ENCODE data around the gene CX3CR1.

Gene CX3CR1

GRCh38 chr3:39219702-39220101 lies 60.1 kb downstream of the CX3CR1 start:
- no peak for DNase-seq (ENCODE audit: low read depth in 1 of 2, low spot score in 1 of 2)
- Histone ChIP-seq H3K27me3 (ENCODE audit: insufficient read depth, poor library complexity, severe bottlenecking) (no peaks in the 10 kb centered on the region), H3K4me3 (replicated peaks; ENCODE audit: insufficient read depth, low read length) (no peak overlapping the region), H3K27ac (replicated peaks) (no peak overlapping the region)
- TF ChIP-seq GABPA (IDR thresholded peaks at IDR 0.05; ENCODE audit: low read depth) = no peak
- TF ChIP-seq POLR2AphosphoS5 (IDR thresholded peaks at IDR 0.05; ENCODE audit: low read depth) = no peak
- no peak for TF ChIP-seq REST (IDR thresholded peaks at IDR 0.05; ENCODE audit: insufficient replicate concordance, low read depth)
- no peak for TF ChIP-seq SPI1 (IDR thresholded peaks at IDR 0.05; ENCODE audit: borderline replicate concordance, low read depth)
- no peak for TF ChIP-seq CTCF (IDR thresholded peaks at IDR 0.05; ENCODE audit: insufficient read depth, low read length)

GRCh38 chr3:39216176-39216790 lies 63.6 kb downstream of the CX3CR1 start:
- peak overlapping the region; percentile 75 for H3K27ac ChIP-seq (replicated peaks)
- no peaks in the 10 kb centered on the region for H3K27me3 ChIP-seq (ENCODE audit: insufficient read depth, poor library complexity, severe bottlenecking)
- no peak overlapping the region for H3K4me3 ChIP-seq (replicated peaks; ENCODE audit: insufficient read depth, low read length)
- DNase-seq (ENCODE audit: low read depth in 1 of 2, low spot score in 1 of 2) = peak; percentile 41 to 74
- TF ChIP-seq SPI1 (IDR thresholded peaks at IDR 0.05; ENCODE audit: borderline replicate concordance, low read depth) (peak; percentile 63; the same call in 1 of the 2 replicates), REST (IDR thresholded peaks at IDR 0.05; ENCODE audit: insufficient replicate concordance, low read depth) (no peak), CTCF (IDR thresholded peaks at IDR 0.05; ENCODE audit: insufficient read depth, low read length) (no peak), POLR2AphosphoS5 (IDR thresholded peaks at IDR 0.05; ENCODE audit: low read depth) (peak; percentile 65; the same call in 1 of the 2 replicates), GABPA (IDR thresholded peaks at IDR 0.05; ENCODE audit: low read depth) (no peak)

GRCh38 chr3:39213613-39214012 lies 66.2 kb downstream of the CX3CR1 start:
- Histone ChIP-seq H3K4me3 (replicated peaks; ENCODE audit: insufficient read depth, low read length) (no peak overlapping the region), H3K27me3 (ENCODE audit: insufficient read depth, poor library complexity, severe bottlenecking) (no peaks in the 10 kb centered on the region), H3K27ac (replicated peaks) (no peak overlapping the region)
- DNase-seq (ENCODE audit: low read depth in 1 of 2, low spot score in 1 of 2) = no peak
- TF ChIP-seq REST (IDR thresholded peaks at IDR 0.05; ENCODE audit: insufficient replicate concordance, low read depth) = no peak
- TF ChIP-seq GABPA (IDR thresholded peaks at IDR 0.05; ENCODE audit: low read depth) = no peak
- TF ChIP-seq POLR2AphosphoS5 (IDR thresholded peaks at IDR 0.05; ENCODE audit: low read depth) = no peak
- no peak for TF ChIP-seq SPI1 (IDR thresholded peaks at IDR 0.05; ENCODE audit: borderline replicate concordance, low read depth)
- TF ChIP-seq CTCF (IDR thresholded peaks at IDR 0.05; ENCODE audit: insufficient read depth, low read length) = no peak
